Hepatocyte (in vitro differentiated cells): ENCODE measurements around the gene LURAP1L. TPM values are rescaled to one million over a fixed set of nuclear protein-coding genes. Genes with fewer than 3 reads are reported as not detected.

ENCODE experiments used
- DNase-seq: peaks from one replicate; pipeline ENCODE4 v3.0.0-alpha.2; 2016; ENCODE audit warnings: low spot score
- H2AFZ ChIP-seq: fragments of 200-600 bp; sonication (generic); 2 replicates; pipeline ENCODE4 v1.6.0; 2016; ENCODE audit warnings: antibody characterized with exemption, mild to moderate bottlenecking
- H3K27ac ChIP-seq: fragments of 200-600 bp; sonication (generic); 2 replicates; pipeline ENCODE4 v1.5.1; 2016; ENCODE audit warnings: mild to moderate bottlenecking
- H3K27me3 ChIP-seq: fragments of 200-600 bp; sonication (generic); 2 replicates; pipeline ENCODE4 v1.6.1; 2016
- H3K36me3 ChIP-seq: fragments of 200-600 bp; sonication (generic); replicated peaks from 2 replicates; pipeline ENCODE4 v1.5.1; 2016; ENCODE audit warnings: low read depth; ENCODE audit not compliant: insufficient read depth
- H3K4me1 ChIP-seq: fragments of 200-600 bp; sonication (generic); 2 replicates; pipeline ENCODE4 v1.5.1; 2016; ENCODE audit warnings: mild to moderate bottlenecking, moderate library complexity; ENCODE audit not compliant: insufficient read depth
- H3K4me2 ChIP-seq: fragments of 200-600 bp; sonication (generic); 2 replicates; pipeline ENCODE4 v1.6.0; 2016
- H3K4me3 ChIP-seq: fragments of 200-600 bp; sonication (generic); 2 replicates; pipeline ENCODE4 v1.5.1; 2016; ENCODE audit warnings: mild to moderate bottlenecking
- H3K79me2 ChIP-seq: fragments of 200-600 bp; sonication (generic); 2 replicates; pipeline ENCODE4 v1.6.0; 2017; ENCODE audit warnings: mild to moderate bottlenecking
- H3K9me2 ChIP-seq: fragments of 200-600 bp; sonication (generic); replicated peaks from 2 replicates; pipeline ENCODE4 v1.6.0; 2017; ENCODE audit warnings: mild to moderate bottlenecking; ENCODE audit not compliant: insufficient read depth
- H3K9me3 ChIP-seq: fragments of 200-600 bp; sonication (generic); 2 replicates; pipeline ENCODE4 v1.5.1; 2016; ENCODE audit warnings: low read depth, mild to moderate bottlenecking
- H4K20me1 ChIP-seq: fragments of 200-600 bp; sonication (generic); 2 replicates; pipeline ENCODE4 v1.6.0; 2016; ENCODE audit warnings: mild to moderate bottlenecking; ENCODE audit not compliant: insufficient read depth, poor library complexity, severe bottlenecking
- EZH2 ChIP-seq: fragments of 200-600 bp; sonication (generic); IDR thresholded peaks from 2 replicates; pipeline ENCODE4 v1.6.1; 2016; ENCODE audit warnings: antibody characterized with exemption, mild to moderate bottlenecking, borderline replicate concordance
- EZH2phosphoT487 ChIP-seq: fragments of 200-600 bp; sonication (generic); IDR thresholded peaks from one replicate; pipeline ENCODE4 v1.6.1; 2018; ENCODE audit warnings: antibody characterized with exemption, mild to moderate bottlenecking, low read depth, moderate library complexity; ENCODE audit not compliant: unreplicated experiment, severe bottlenecking
- WGBS: methylation state at CpG from one replicate; pipeline ENCODE4 v1.1.6; 2016; ENCODE audit warnings: low lambda C conversion rate; ENCODE audit errors: missing lambda C conversion rate; 5-methylcytosine and 5-hydroxymethylcytosine counted together
- polyA plus RNA-seq: library from polyadenylated mRNA; unstranded; fragments of >200 nt; fragmentation: Nextera tagmentation; extraction: Ambion mirVana; gene quantifications from 2 replicates; pipeline ENCODE4 v1.2.1, GENCODE V29; 2016
- total RNA-seq: library from RNA; depleted of rRNA; stranded (reverse); fragments of >200 nt; gene quantifications from 2 replicates; pipeline ENCODE4 v1.2.3, GENCODE V29; 2014
- TF ChIP-seq, protein P1 (sequence below): fragments of 200-600 bp; sonication (generic); IDR thresholded peaks from 2 replicates; pipeline ENCODE4 v1.5.1; 2016; ENCODE audit warnings: antibody characterized with exemption, mild to moderate bottlenecking; ENCODE audit not compliant: poor library complexity

The LURAP1L gene
- total and polyA plus RNA-seq, 2 experiments from 2014 or later: 36.1 to 37.6 TPM

DNA sequence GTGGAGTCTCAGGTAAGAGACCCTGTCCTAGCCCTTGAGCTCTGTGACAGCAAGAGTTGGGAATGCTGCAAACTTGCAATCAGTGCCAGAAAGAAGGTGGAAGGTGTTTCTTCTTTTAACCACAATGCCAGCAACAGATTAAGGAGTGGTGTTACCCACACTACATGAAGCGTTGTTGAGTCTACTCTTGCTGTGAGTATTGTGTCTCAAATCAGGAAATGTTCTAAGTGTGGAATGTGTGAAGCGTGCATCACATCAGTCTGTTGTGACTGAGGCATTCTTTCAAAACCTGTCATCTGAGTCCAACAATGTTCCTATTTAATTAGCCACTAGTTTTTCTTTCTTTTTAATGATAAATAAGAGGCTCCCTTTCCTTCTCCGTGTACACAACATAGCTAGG lies 2.9 kb upstream of the LURAP1L start:
- Histone ChIP-seq H4K20me1 (no peaks in the 10 kb centered on the region), H3K4me2 (no peak overlapping the region), H3K27ac (no peak overlapping the region), H2AFZ (no peak overlapping the region), H3K79me2 (peaks cover 5% of the 10 kb centered on the region), H3K4me1 (no peaks in the 10 kb centered on the region), H3K4me3 (no peak overlapping the region), H3K36me3 (no peaks in the 10 kb centered on the region), H3K9me3 (no peaks in the 10 kb centered on the region), H3K27me3 (no peaks in the 10 kb centered on the region), H3K9me2 (no peaks in the 10 kb centered on the region)
- no peak for TF ChIP-seq EZH2
- TF ChIP-seq, protein P1, sequence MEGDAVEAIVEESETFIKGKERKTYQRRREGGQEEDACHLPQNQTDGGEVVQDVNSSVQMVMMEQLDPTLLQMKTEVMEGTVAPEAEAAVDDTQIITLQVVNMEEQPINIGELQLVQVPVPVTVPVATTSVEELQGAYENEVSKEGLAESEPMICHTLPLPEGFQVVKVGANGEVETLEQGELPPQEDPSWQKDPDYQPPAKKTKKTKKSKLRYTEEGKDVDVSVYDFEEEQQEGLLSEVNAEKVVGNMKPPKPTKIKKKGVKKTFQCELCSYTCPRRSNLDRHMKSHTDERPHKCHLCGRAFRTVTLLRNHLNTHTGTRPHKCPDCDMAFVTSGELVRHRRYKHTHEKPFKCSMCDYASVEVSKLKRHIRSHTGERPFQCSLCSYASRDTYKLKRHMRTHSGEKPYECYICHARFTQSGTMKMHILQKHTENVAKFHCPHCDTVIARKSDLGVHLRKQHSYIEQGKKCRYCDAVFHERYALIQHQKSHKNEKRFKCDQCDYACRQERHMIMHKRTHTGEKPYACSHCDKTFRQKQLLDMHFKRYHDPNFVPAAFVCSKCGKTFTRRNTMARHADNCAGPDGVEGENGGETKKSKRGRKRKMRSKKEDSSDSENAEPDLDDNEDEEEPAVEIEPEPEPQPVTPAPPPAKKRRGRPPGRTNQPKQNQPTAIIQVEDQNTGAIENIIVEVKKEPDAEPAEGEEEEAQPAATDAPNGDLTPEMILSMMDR: no peak
- no peak for TF ChIP-seq EZH2phosphoT487
- DNase-seq: no peak
- WGBS: 71% methylated on average over 3 of the region's 3 CpGs

DNA sequence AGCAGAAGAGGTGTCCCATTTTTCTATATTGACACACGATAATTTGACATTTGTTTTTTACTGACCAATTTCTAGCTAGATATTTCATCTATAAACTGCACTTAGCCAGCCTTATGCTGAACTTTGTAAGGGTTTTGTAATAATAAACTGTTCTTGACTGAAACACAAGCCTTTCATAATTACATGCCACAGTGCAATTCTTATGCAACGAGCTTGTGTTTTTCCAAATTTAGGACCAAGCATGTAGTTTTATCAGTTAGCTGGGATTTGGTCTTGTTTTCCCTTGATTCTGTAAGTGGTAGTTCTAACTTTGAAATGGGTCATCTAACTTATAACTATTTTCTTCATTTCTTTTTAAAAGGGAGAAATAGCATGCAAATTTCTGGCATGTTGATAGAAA lies 1.3 kb upstream of the LURAP1L start:
- 72% methylated on average over 2 of the region's 2 CpGs for WGBS
- H3K9me2 ChIP-seq: no peaks in the 10 kb centered on the region
- no peak overlapping the region for H3K27ac ChIP-seq
- no peak overlapping the region for H3K4me2 ChIP-seq
- DNase-seq: no peak
- no peaks in the 10 kb centered on the region for H3K9me3 ChIP-seq
- no peaks in the 10 kb centered on the region for H3K4me1 ChIP-seq
- H3K4me3 ChIP-seq: no peak overlapping the region
- H3K36me3 ChIP-seq: no peaks in the 10 kb centered on the region
- H2AFZ ChIP-seq: no peak overlapping the region
- H3K79me2 ChIP-seq: peaks cover 22% of the 10 kb centered on the region
- TF ChIP-seq EZH2phosphoT487: no peak
- no peak for TF ChIP-seq EZH2
- TF ChIP-seq, protein P1: no peak
- H4K20me1 ChIP-seq: no peaks in the 10 kb centered on the region
- H3K27me3 ChIP-seq: no peaks in the 10 kb centered on the region

DNA sequence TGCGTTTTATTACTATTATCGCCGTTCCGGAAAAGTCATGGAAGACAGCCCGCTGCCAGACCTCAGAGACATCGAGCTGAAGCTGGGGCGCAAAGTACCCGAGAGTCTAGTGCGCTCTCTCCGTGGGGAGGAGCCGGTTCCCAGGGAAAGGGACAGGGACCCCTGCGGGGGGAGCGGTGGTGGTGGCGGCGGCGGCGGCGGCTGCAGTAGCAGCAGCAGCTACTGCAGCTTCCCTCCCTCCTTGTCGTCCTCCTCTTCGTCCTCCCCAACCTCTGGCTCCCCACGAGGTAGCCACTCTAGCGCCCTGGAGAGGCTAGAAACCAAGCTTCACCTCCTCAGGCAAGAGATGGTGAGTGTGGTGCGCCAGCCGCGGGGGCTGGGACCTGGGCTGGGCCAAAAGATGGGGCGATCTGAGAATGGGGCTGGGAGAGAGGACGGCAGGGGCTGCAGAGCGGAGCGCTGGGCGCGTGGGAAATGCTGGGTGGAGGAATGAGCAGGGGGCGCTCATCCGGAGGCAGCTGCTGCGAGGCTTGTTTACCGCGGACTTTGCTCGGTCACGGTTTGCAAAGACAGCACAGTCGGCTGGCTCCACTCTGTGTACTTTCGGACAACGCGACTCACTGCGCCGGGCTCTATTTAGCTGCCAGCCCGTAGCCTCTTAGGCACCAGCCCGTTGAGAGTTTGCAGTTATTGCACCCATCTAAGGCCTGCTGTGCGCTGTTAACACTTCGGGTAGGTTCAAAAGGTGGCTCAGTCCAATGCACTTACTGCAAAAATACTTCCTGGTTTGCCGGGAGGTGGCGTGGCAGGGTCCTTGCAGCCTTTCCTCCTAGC lies 1.1 kb downstream of the LURAP1L start:
- Histone ChIP-seq H3K79me2 (peaks cover 44% of the 10 kb centered on the region), H4K20me1 (no peaks in the 10 kb centered on the region), H3K4me2 (peak overlapping the region; percentile 76), H3K36me3 (no peaks in the 10 kb centered on the region), H3K27ac (peak overlapping the region; percentile 99), H3K27me3 (no peaks in the 10 kb centered on the region), H3K4me3 (peak overlapping the region; percentile 87), H2AFZ (peak overlapping the region; percentile 48), H3K4me1 (no peaks in the 10 kb centered on the region), H3K9me3 (no peaks in the 10 kb centered on the region), H3K9me2 (no peaks in the 10 kb centered on the region)
- WGBS: under 1% methylated on average over 38 of the region's 50 CpGs
- TF ChIP-seq, protein P1: peak; percentile 57
- no peak for TF ChIP-seq EZH2
- peak; percentile 91 for DNase-seq
